ENCODE measurements around the gene PCDHGA9.

The PCDHGA9 gene

GRCh38 chr5:141359790-141360426 is 42.7 kb upstream of the PCDHGA9 start, which contains the start of gene PCDHGB2:
Gene PCDHGB2, plus strand, starts transcription at chr5:141359994. Its CDS starts 142 bp downstream, at chr5:141360136.
- H3K4me3 ChIP-seq (ENCODE audit: low read depth, low read length), result peak within 1 kb of the TSS; percentile 75
- DNase-seq (ENCODE audit: low read depth), result peak; percentile 76
- no peak for TF ChIP-seq POLR2A (IDR thresholded peaks at IDR 0.05; ENCODE audit: extremely low read depth, insufficient read length)
- TF ChIP-seq CTCF (IDR thresholded peaks at IDR 0.05; ENCODE audit: low read depth, low read length), result peak; percentile 62
- no peak; the same call in 1 of the 2 replicates for TF ChIP-seq MYC (IDR thresholded peaks at IDR 0.05; ENCODE audit: low read depth, low read length)

GRCh38 chr5:141360685-141361084 is 41.9 kb upstream of the PCDHGA9 start:
- peak overlapping the region; percentile 75 for H3K4me3 ChIP-seq (ENCODE audit: low read depth, low read length)
- DNase-seq (ENCODE audit: low read depth), result no peak
- TF ChIP-seq MAX (IDR thresholded peaks at IDR 0.05; ENCODE audit: low read depth, low read length) (no peak), MYC (IDR thresholded peaks at IDR 0.05; ENCODE audit: low read depth, low read length) (no peak), POLR2A (IDR thresholded peaks at IDR 0.05; ENCODE audit: extremely low read depth, insufficient read length) (no peak), CTCF (IDR thresholded peaks at IDR 0.05; ENCODE audit: low read depth, low read length) (no peak)

GRCh38 chr5:141362719-141363118 is 39.9 kb upstream of the PCDHGA9 start:
- DNase-seq (ENCODE audit: low read depth), result no peak
- no peak overlapping the region for H3K4me3 ChIP-seq (ENCODE audit: low read depth, low read length)
- TF ChIP-seq MYC (IDR thresholded peaks at IDR 0.05; ENCODE audit: low read depth, low read length), result no peak
- TF ChIP-seq POLR2A (IDR thresholded peaks at IDR 0.05; ENCODE audit: extremely low read depth, insufficient read length), result no peak
- TF ChIP-seq CTCF (IDR thresholded peaks at IDR 0.05; ENCODE audit: low read depth, low read length), result no peak
- no peak for TF ChIP-seq MAX (IDR thresholded peaks at IDR 0.05; ENCODE audit: low read depth, low read length)

- no peak within 1 kb of the TSS for H3K4me3 ChIP-seq (ENCODE audit: low read depth, low read length)
- DNase-seq (ENCODE audit: low read depth), result no peak
- TF ChIP-seq MYC (IDR thresholded peaks at IDR 0.05; ENCODE audit: low read depth, low read length), result no peak
- TF ChIP-seq MAX (IDR thresholded peaks at IDR 0.05; ENCODE audit: low read depth, low read length), result no peak
- no peak for TF ChIP-seq POLR2A (IDR thresholded peaks at IDR 0.05; ENCODE audit: extremely low read depth, insufficient read length)
- no peak for TF ChIP-seq CTCF (IDR thresholded peaks at IDR 0.05; ENCODE audit: low read depth, low read length)
Measured at GRCh38 chr5:141363952-141364660, 38.5 kb upstream of the PCDHGA9 start, which contains the start of gene PCDHGA5. Gene PCDHGA5, plus strand, starts transcription at chr5:141364162. Its CDS starts 169 bp downstream, at chr5:141364331.

- no peak for TF ChIP-seq MYC (IDR thresholded peaks at IDR 0.05; ENCODE audit: low read depth, low read length)
- no peak for TF ChIP-seq MAX (IDR thresholded peaks at IDR 0.05; ENCODE audit: low read depth, low read length)
- no peak for TF ChIP-seq CTCF (IDR thresholded peaks at IDR 0.05; ENCODE audit: low read depth, low read length)
- no peak for TF ChIP-seq POLR2A (IDR thresholded peaks at IDR 0.05; ENCODE audit: extremely low read depth, insufficient read length)
- no peak overlapping the region for H3K4me3 ChIP-seq (ENCODE audit: low read depth, low read length)
- DNase-seq (ENCODE audit: low read depth), result no peak
Measured at GRCh38 chr5:141366016-141366896, 36.3 kb upstream of the PCDHGA9 start.

Measured in NB4 (cell line).